ENCODE measurements around the gene RXFP2.
A peak's percentile ranks its signal among the peaks of the same experiment; 100 is the strongest.

RXFP2 gene

DNA sequence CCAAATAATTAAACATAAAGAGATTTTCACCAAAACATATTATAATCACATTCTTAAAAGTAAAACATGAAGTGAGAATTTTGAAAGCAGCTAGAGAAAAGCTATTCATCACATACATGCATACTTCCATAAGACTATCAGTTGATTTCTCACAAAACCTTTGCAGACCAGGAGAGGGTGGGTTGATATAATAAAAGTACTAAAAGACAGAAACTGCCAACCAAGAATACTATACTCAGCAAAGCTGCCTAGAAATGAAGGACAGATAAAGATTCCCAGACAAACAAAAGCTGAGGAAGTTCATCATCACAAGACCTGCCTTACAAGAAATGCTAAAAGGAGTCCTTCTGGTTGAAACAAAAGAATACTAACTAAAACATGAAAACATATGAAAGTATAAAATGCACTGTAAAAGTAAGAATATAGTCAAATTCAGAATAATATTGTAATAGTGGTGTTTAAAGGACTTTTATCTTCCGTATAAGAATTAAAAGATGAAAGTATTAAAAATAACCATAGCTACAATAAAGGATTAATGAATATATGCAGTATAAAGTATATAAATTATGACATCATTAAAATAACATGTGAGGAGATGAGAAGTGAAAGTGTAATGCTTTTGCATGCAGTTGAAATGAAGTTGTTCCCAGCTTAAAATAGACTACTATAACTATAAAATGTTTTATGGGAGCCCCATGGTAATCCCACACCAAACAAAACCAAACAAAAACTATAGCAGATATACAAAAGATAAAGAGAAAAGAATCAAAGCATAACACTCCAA is 76.2 kb downstream of the RXFP2 start:
- Mint-ChIP-seq H3K4me3 (no peak overlapping the region), H3K27ac (no peak overlapping the region), H3K9me3 (peaks cover 38% of the 10 kb centered on the region), H3K4me1 (no peaks in the 10 kb centered on the region), H3K36me3 (ENCODE audit: low read depth) (no peaks in the 10 kb centered on the region), H3K27me3 (ENCODE audit: low read depth) (no peaks in the 10 kb centered on the region)
- TF ChIP-seq CTCF (IDR thresholded peaks at IDR 0.05; ENCODE audit: unreplicated experiment in 3 of 3), result no peak

DNA sequence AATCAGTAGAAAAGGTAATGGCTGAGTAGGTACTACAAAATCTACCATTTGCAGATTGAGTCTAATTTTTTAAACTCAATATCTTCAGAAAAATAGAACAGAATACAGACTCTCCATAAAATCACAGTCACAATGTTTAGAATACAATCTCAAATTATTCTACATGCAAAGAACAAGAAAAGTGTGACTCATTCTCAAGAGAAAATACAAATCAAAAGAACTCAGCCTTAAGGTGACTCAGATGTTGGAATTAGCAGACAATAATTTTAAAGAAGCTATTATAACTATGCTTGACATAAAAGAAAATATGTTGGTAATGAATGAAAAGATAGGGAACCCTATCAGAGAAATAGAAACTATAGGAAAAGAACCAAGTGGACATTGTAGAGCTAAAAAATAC is 78.9 kb downstream of the RXFP2 start:
- Mint-ChIP-seq H3K9me3 (peaks cover 32% of the 10 kb centered on the region), H3K27ac (no peak overlapping the region), H3K4me3 (no peak overlapping the region), H3K36me3 (ENCODE audit: low read depth) (no peaks in the 10 kb centered on the region), H3K27me3 (ENCODE audit: low read depth) (no peaks in the 10 kb centered on the region), H3K4me1 (no peaks in the 10 kb centered on the region)
- no peak for TF ChIP-seq CTCF (IDR thresholded peaks at IDR 0.05; ENCODE audit: unreplicated experiment in 3 of 3)

- Mint-ChIP-seq H3K36me3 (ENCODE audit: low read depth) (no peaks in the 10 kb centered on the region), H3K4me3 (no peak overlapping the region), H3K9me3 (no peaks in the 10 kb centered on the region), H3K27ac (no peak overlapping the region), H3K27me3 (ENCODE audit: low read depth) (no peaks in the 10 kb centered on the region), H3K4me1 (peaks cover 12% of the 10 kb centered on the region)
- TF ChIP-seq CTCF (IDR thresholded peaks at IDR 0.05; ENCODE audit: unreplicated experiment in 3 of 3), result peak in 1 of 3 experiments; percentile 21
Observed at GRCh38 chr13:31824705-31825517, 85.6 kb downstream of the RXFP2 start.

DNA sequence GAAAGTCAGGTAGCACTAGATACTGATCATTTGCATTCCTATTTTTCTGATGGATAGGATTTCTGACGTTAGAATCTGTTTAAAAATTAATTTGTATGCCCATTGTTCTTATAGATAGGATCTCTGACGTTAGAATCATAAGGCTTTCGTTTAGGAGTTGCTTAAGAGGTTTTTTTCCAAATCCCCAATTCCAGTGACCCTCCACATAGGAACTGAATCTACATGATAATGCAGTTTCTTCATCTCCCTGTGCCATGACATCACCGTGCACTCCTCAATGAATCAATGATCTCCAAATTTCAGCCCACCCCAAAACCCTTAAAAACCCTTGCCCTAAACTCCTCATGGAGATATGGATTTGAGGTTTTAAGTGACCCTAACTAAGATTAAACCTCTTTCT is 87.2 kb downstream of the RXFP2 start:
- H3K36me3 Mint-ChIP-seq (ENCODE audit: low read depth), result no peaks in the 10 kb centered on the region
- H3K27ac Mint-ChIP-seq, result no peak overlapping the region
- TF ChIP-seq CTCF (IDR thresholded peaks at IDR 0.05; ENCODE audit: unreplicated experiment in 3 of 3), result no peak
- no peak overlapping the region for H3K4me3 Mint-ChIP-seq
- peaks cover 6% of the 10 kb centered on the region for H3K27me3 Mint-ChIP-seq (ENCODE audit: low read depth)
- H3K9me3 Mint-ChIP-seq, result no peaks in the 10 kb centered on the region
- peaks cover 12% of the 10 kb centered on the region for H3K4me1 Mint-ChIP-seq

DNA sequence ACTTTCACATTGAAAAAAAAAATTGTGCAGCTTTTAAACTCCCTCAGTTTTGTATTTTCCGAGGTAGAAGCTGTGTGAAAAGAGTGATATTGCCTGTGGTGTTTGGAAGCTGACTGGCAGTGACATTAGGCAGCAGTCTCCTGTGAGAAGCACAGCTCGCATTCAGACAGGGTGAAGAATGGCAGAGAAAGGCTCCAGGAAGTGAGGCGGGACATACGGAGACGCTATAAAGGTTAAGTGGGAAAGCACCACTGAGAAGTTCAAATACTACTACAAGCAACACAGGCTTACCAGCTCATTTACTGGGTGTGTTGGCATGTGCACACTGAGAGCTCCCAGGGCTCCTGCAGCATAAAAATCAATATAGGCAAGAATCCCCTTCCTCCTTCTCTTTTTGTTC is 88.4 kb downstream of the RXFP2 start:
- H3K4me3 Mint-ChIP-seq, result no peak overlapping the region
- H3K36me3 Mint-ChIP-seq (ENCODE audit: low read depth), result no peaks in the 10 kb centered on the region
- H3K4me1 Mint-ChIP-seq, result peaks cover 12% of the 10 kb centered on the region
- no peaks in the 10 kb centered on the region for H3K9me3 Mint-ChIP-seq
- no peak for TF ChIP-seq CTCF (IDR thresholded peaks at IDR 0.05; ENCODE audit: unreplicated experiment in 3 of 3)
- no peak overlapping the region for H3K27ac Mint-ChIP-seq
- H3K27me3 Mint-ChIP-seq (ENCODE audit: low read depth), result peaks cover 6% of the 10 kb centered on the region
